AG04450 (cell line): ENCODE measurements around the gene C4orf36. TPM values are rescaled to one million over a fixed set of nuclear protein-coding genes. Genes with fewer than 3 reads are reported as not detected.

Experiments
- CTCF ChIA-PET: fragments of 300-600, 350-600 bp; formaldehyde crosslinking; extraction: SDS; loops from one replicate; lab custom pipeline; 2022; ENCODE audit warnings: antibody characterized with exemption, inconsistent platforms; lab: Charles Lee
- POLR2A ChIA-PET: fragments of 350-600 bp; formaldehyde crosslinking; extraction: SDS; loops from one replicate; lab custom pipeline; 2021; ENCODE audit warnings: antibody characterized with exemption, inconsistent platforms; lab: Yijun Ruan, JAX
- DNase-seq: peaks from one replicate; pipeline ENCODE4 v3.0.0-alpha.2; 2011; ENCODE audit warnings: low read depth, low spot score
- H3K27ac ChIP-seq: one replicate; pipeline ENCODE4 v1.5.1; 2012; ENCODE audit warnings: low read depth, low read length, control low read depth
- H3K27me3 ChIP-seq: one replicate; pipeline ENCODE4 v1.6.0; 2012; ENCODE audit warnings: low read length; ENCODE audit not compliant: control insufficient read depth, insufficient read depth
- H3K4me3 ChIP-seq: 2 replicates; pipeline ENCODE4 v1.5.1; 2011; ENCODE audit warnings: mild to moderate bottlenecking, low read depth, low read length, control low read depth
- H3K9me3 ChIP-seq: 2 replicates; pipeline ENCODE4 v1.5.1; 2012; ENCODE audit warnings: low read length; ENCODE audit not compliant: control insufficient read depth, insufficient read depth
- polyA plus RNA-seq: library from polyadenylated mRNA; depleted of rRNA; stranded (reverse); fragments of >200 nt; gene quantifications from 2 replicates; pipeline ENCODE4 v1.2.3, GENCODE V29; 2011
- TF ChIP-seq, protein P1 (sequence below): IDR thresholded peaks from 2 replicates; pipeline ENCODE4 v1.5.1; 2011; ENCODE audit warnings: low read depth, low read length, control low read depth, inconsistent platforms

The C4orf36 gene
- polyA plus RNA-seq, 1 experiment: 1.2 TPM

GRCh38 chr4:86841309-86841708, 50.9 kb downstream of the C4orf36 start:
- Histone ChIP-seq H3K9me3 (no peaks in the 10 kb centered on the region), H3K27me3 (no peaks in the 10 kb centered on the region), H3K4me3 (no peak overlapping the region), H3K27ac (no peak overlapping the region)
- TF ChIP-seq, protein P1, sequence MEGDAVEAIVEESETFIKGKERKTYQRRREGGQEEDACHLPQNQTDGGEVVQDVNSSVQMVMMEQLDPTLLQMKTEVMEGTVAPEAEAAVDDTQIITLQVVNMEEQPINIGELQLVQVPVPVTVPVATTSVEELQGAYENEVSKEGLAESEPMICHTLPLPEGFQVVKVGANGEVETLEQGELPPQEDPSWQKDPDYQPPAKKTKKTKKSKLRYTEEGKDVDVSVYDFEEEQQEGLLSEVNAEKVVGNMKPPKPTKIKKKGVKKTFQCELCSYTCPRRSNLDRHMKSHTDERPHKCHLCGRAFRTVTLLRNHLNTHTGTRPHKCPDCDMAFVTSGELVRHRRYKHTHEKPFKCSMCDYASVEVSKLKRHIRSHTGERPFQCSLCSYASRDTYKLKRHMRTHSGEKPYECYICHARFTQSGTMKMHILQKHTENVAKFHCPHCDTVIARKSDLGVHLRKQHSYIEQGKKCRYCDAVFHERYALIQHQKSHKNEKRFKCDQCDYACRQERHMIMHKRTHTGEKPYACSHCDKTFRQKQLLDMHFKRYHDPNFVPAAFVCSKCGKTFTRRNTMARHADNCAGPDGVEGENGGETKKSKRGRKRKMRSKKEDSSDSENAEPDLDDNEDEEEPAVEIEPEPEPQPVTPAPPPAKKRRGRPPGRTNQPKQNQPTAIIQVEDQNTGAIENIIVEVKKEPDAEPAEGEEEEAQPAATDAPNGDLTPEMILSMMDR: no peak
- DNase-seq: no peak
- POLR2A ChIA-PET: no interaction called here
- CTCF ChIA-PET: interaction anchor here (1.4 kb wide), 1 partner anchor 81 kb away, joined by 3 read pairs; no protein-coding TSS in a partner anchor

DNA sequence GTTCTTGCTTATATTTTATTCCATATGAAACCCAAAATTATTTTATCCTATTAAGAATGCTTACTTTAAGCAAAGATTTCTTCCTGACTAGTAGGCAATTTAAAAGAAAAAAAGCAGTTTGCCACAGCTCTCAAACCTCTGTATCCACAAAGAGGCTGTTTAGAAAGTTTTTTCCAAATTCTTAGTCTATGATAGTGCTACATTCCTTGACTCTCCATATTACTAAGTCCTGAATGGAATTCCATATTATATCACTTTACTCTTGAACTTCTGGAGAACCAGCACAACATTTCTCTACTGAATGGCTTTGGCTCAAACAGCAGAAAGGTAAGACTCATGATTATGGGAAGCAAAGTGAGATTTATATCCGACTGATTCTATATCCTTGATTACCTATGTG, 51.4 kb downstream of the C4orf36 start:
- Histone ChIP-seq H3K27ac (no peak overlapping the region), H3K4me3 (no peak overlapping the region), H3K27me3 (no peaks in the 10 kb centered on the region), H3K9me3 (no peaks in the 10 kb centered on the region)
- TF ChIP-seq, protein P1: no peak
- CTCF ChIA-PET: no interaction called here
- POLR2A ChIA-PET: interaction anchor here (0.6 kb wide), 1 partner anchor 12 kb away, joined by 4 read pairs; no protein-coding TSS in a partner anchor
- DNase-seq: no peak

DNA sequence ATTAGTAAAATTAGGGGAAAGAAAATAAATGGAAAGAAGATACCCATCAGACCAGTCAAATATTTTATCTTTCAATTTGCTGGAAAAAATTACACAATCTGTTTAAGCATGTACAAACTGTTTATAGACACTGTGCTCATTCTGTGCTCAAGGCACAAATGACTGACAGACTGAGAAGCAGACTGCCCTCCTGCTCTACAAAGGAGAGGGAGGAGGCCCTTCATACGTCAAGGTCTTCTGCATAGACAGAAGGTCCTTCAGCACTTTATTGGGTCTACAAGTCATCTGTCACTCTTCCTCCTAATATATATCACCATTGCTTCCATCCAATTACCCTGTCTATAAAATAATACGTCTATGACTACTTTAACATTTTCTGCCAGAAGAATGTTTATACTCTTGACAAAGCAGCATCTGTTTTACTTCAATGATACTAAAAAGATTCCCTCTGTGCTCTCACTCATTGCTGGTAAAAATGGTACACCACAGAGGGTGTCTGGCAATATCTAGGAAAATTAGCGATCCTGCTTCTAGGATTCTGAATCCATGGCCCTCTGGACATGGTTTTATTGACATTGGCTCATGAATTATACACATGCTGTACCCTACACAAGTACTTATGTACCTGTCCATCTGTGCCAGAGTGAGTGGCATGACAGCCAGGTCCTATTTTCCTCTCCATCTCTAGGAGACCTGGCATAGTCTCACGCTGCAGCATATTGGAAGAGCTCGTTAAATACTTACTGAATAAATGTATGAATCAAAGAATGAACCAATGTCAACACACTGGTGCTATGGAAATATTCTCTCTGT, 54.3 kb downstream of the C4orf36 start:
- Histone ChIP-seq H3K9me3 (no peaks in the 10 kb centered on the region), H3K4me3 (no peak overlapping the region), H3K27ac (no peak overlapping the region), H3K27me3 (no peaks in the 10 kb centered on the region)
- ChIA-PET POLR2A (no interaction called here), CTCF (interaction anchor here (0.7 kb wide), 1 partner anchor 353 kb away, joined by 12 read pairs; no protein-coding TSS in a partner anchor)
- TF ChIP-seq, protein P1: no peak
- DNase-seq: no peak

- TF ChIP-seq, protein P1: no peak
- Histone ChIP-seq H3K4me3 (no peak overlapping the region), H3K9me3 (no peaks in the 10 kb centered on the region), H3K27me3 (no peaks in the 10 kb centered on the region), H3K27ac (no peak overlapping the region)
- no peak for DNase-seq
- ChIA-PET POLR2A (no interaction called here), CTCF (no interaction called here)
These were observed 56.5 kb downstream of the C4orf36 start for GRCh38 chr4:86835677-86836076.

- Histone ChIP-seq H3K27ac (peak overlapping the region; percentile 34), H3K4me3 (no peak overlapping the region), H3K27me3 (no peaks in the 10 kb centered on the region), H3K9me3 (no peaks in the 10 kb centered on the region)
- peak; percentile 74 for DNase-seq
- POLR2A ChIA-PET: interaction anchor here (0.5 kb wide), 1 partner anchor 21 kb away, joined by 3 read pairs; no protein-coding TSS in a partner anchor
- CTCF ChIA-PET: no interaction called here
- TF ChIP-seq, protein P1: no peak
These were observed 57.3 kb downstream of the C4orf36 start for GRCh38 chr4:86834901-86835300.
